ENCODE data around the gene ACOT8.

The ACOT8 gene

GRCh38 chr20:45848969-45849582 lies 8.1 kb downstream of the ACOT8 start:
- Histone ChIP-seq H3K27me3 (replicated peaks; ENCODE audit: control insufficient read depth, insufficient read depth, low read length) (no peaks in the 10 kb centered on the region), H3K9ac (ENCODE audit: low read length) (no peak overlapping the region), H3K4me3 (ENCODE audit: low read length) (no peak overlapping the region), H3K4me1 (ENCODE audit: control insufficient read depth, insufficient read depth, low read length) (no peaks in the 10 kb centered on the region), H3K9me3 (ENCODE audit: control insufficient read depth, low read length) (no peaks in the 10 kb centered on the region), H3K36me3 (ENCODE audit: control insufficient read depth, insufficient read depth, low read length, severe bottlenecking) (peaks cover 54% of the 10 kb centered on the region)
- no peak for DNase-seq (ENCODE audit: low read depth)

GRCh38 chr20:45848421-45848820 lies 8.8 kb downstream of the ACOT8 start:
- Histone ChIP-seq H3K4me3 (ENCODE audit: low read length) (no peak overlapping the region), H3K36me3 (ENCODE audit: control insufficient read depth, insufficient read depth, low read length, severe bottlenecking) (peaks cover 59% of the 10 kb centered on the region)

GRCh38 chr20:45845452-45845851 lies 11.7 kb downstream of the ACOT8 start:
- H3K27me3 ChIP-seq (replicated peaks; ENCODE audit: control insufficient read depth, insufficient read depth, low read length), result no peaks in the 10 kb centered on the region
- H3K9ac ChIP-seq (ENCODE audit: low read length), result no peak overlapping the region
- H3K4me3 ChIP-seq (ENCODE audit: low read length), result no peak overlapping the region
- no peaks in the 10 kb centered on the region for H3K9me3 ChIP-seq (ENCODE audit: control insufficient read depth, low read length)
- H3K4me1 ChIP-seq (ENCODE audit: control insufficient read depth, insufficient read depth, low read length), result peaks cover 30% of the 10 kb centered on the region
- no peak for DNase-seq (ENCODE audit: low read depth)
- H3K36me3 ChIP-seq (ENCODE audit: control insufficient read depth, insufficient read depth, low read length, severe bottlenecking), result peaks cover 71% of the 10 kb centered on the region

More at GRCh38 chr20:45848421-45848820, 8.8 kb downstream of the ACOT8 start:
- DNase-seq (ENCODE audit: low read depth), result no peak
- Histone ChIP-seq H3K27me3 (replicated peaks; ENCODE audit: control insufficient read depth, insufficient read depth, low read length) (no peaks in the 10 kb centered on the region), H3K4me1 (ENCODE audit: control insufficient read depth, insufficient read depth, low read length) (peaks cover 2% of the 10 kb centered on the region), H3K9ac (ENCODE audit: low read length) (no peak overlapping the region), H3K9me3 (ENCODE audit: control insufficient read depth, low read length) (no peaks in the 10 kb centered on the region)

- H3K9me3 ChIP-seq (ENCODE audit: control insufficient read depth, low read length), result no peaks in the 10 kb centered on the region
- no peak for DNase-seq (ENCODE audit: low read depth)
- no peak overlapping the region for H3K4me3 ChIP-seq (ENCODE audit: low read length)
- no peaks in the 10 kb centered on the region for H3K27me3 ChIP-seq (replicated peaks; ENCODE audit: control insufficient read depth, insufficient read depth, low read length)
- peaks cover 76% of the 10 kb centered on the region for H3K36me3 ChIP-seq (ENCODE audit: control insufficient read depth, insufficient read depth, low read length, severe bottlenecking)
- H3K4me1 ChIP-seq (ENCODE audit: control insufficient read depth, insufficient read depth, low read length), result peaks cover 30% of the 10 kb centered on the region
- H3K9ac ChIP-seq (ENCODE audit: low read length), result peak overlapping the region; percentile 39
Measured at GRCh38 chr20:45843506-45843905, 13.7 kb downstream of the ACOT8 start.

- no peak overlapping the region for H3K4me3 ChIP-seq (ENCODE audit: low read length)
- H3K9me3 ChIP-seq (ENCODE audit: control insufficient read depth, low read length), result no peaks in the 10 kb centered on the region
- H3K27me3 ChIP-seq (replicated peaks; ENCODE audit: control insufficient read depth, insufficient read depth, low read length), result no peaks in the 10 kb centered on the region
- peaks cover 32% of the 10 kb centered on the region for H3K4me1 ChIP-seq (ENCODE audit: control insufficient read depth, insufficient read depth, low read length)
- peak; percentile 23 for DNase-seq (ENCODE audit: low read depth)
- peak overlapping the region; percentile 39 for H3K9ac ChIP-seq (ENCODE audit: low read length)
- H3K36me3 ChIP-seq (ENCODE audit: control insufficient read depth, insufficient read depth, low read length, severe bottlenecking), result peaks cover 78% of the 10 kb centered on the region
Measured at GRCh38 chr20:45842169-45842812, 14.9 kb downstream of the ACOT8 start.

GRCh38 chr20:45841407-45842129 lies 15.6 kb downstream of the ACOT8 start:
- DNase-seq (ENCODE audit: low read depth), result no peak
- H3K9me3 ChIP-seq (ENCODE audit: control insufficient read depth, low read length), result no peaks in the 10 kb centered on the region
- peaks cover 78% of the 10 kb centered on the region for H3K36me3 ChIP-seq (ENCODE audit: control insufficient read depth, insufficient read depth, low read length, severe bottlenecking)
- H3K4me1 ChIP-seq (ENCODE audit: control insufficient read depth, insufficient read depth, low read length), result peaks cover 40% of the 10 kb centered on the region
- no peaks in the 10 kb centered on the region for H3K27me3 ChIP-seq (replicated peaks; ENCODE audit: control insufficient read depth, insufficient read depth, low read length)
- peak overlapping the region; percentile 27 for H3K9ac ChIP-seq (ENCODE audit: low read length)
- no peak overlapping the region for H3K4me3 ChIP-seq (ENCODE audit: low read length)

GRCh38 chr20:45840700-45841198 lies 16.4 kb downstream of the ACOT8 start:
- peak overlapping the region; percentile 27 for H3K9ac ChIP-seq (ENCODE audit: low read length)
- no peaks in the 10 kb centered on the region for H3K27me3 ChIP-seq (replicated peaks; ENCODE audit: control insufficient read depth, insufficient read depth, low read length)
- H3K36me3 ChIP-seq (ENCODE audit: control insufficient read depth, insufficient read depth, low read length, severe bottlenecking), result peaks cover 72% of the 10 kb centered on the region
- H3K4me1 ChIP-seq (ENCODE audit: control insufficient read depth, insufficient read depth, low read length), result peaks cover 42% of the 10 kb centered on the region
- no peak overlapping the region for H3K4me3 ChIP-seq (ENCODE audit: low read length)
- H3K9me3 ChIP-seq (ENCODE audit: control insufficient read depth, low read length), result no peaks in the 10 kb centered on the region
- no peak for DNase-seq (ENCODE audit: low read depth)

- Histone ChIP-seq H3K36me3 (ENCODE audit: control insufficient read depth, insufficient read depth, low read length, severe bottlenecking) (peaks cover 40% of the 10 kb centered on the region), H3K27me3 (replicated peaks; ENCODE audit: control insufficient read depth, insufficient read depth, low read length) (no peaks in the 10 kb centered on the region), H3K4me1 (ENCODE audit: control insufficient read depth, insufficient read depth, low read length) (peaks cover 46% of the 10 kb centered on the region), H3K9ac (ENCODE audit: low read length) (peak overlapping the region; percentile 54), H3K4me3 (ENCODE audit: low read length) (peak overlapping the region; percentile 91), H3K9me3 (ENCODE audit: control insufficient read depth, low read length) (no peaks in the 10 kb centered on the region)
- no peak for DNase-seq (ENCODE audit: low read depth)
Measured at GRCh38 chr20:45836841-45837240, 20.4 kb downstream of the ACOT8 start.

GRCh38 chr20:45835825-45836224 lies 21.4 kb downstream of the ACOT8 start:
- Histone ChIP-seq H3K27me3 (replicated peaks; ENCODE audit: control insufficient read depth, insufficient read depth, low read length) (no peaks in the 10 kb centered on the region), H3K4me3 (ENCODE audit: low read length) (peak overlapping the region; percentile 91)
- peak; percentile 54 for DNase-seq (ENCODE audit: low read depth)

GRCh38 chr20:45835329-45835765 lies 21.8 kb downstream of the ACOT8 start:
- DNase-seq (ENCODE audit: low read depth), result no peak
- H3K9ac ChIP-seq (ENCODE audit: low read length), result peak overlapping the region; percentile 97
- peak overlapping the region; percentile 91 for H3K4me3 ChIP-seq (ENCODE audit: low read length)
- no peaks in the 10 kb centered on the region for H3K27me3 ChIP-seq (replicated peaks; ENCODE audit: control insufficient read depth, insufficient read depth, low read length)
- H3K9me3 ChIP-seq (ENCODE audit: control insufficient read depth, low read length), result no peaks in the 10 kb centered on the region
- peaks cover 25% of the 10 kb centered on the region for H3K36me3 ChIP-seq (ENCODE audit: control insufficient read depth, insufficient read depth, low read length, severe bottlenecking)
- peaks cover 34% of the 10 kb centered on the region for H3K4me1 ChIP-seq (ENCODE audit: control insufficient read depth, insufficient read depth, low read length)

More at GRCh38 chr20:45835825-45836224, 21.4 kb downstream of the ACOT8 start:
- Histone ChIP-seq H3K9ac (ENCODE audit: low read length) (peak overlapping the region; percentile 97), H3K36me3 (ENCODE audit: control insufficient read depth, insufficient read depth, low read length, severe bottlenecking) (peaks cover 30% of the 10 kb centered on the region), H3K4me1 (ENCODE audit: control insufficient read depth, insufficient read depth, low read length) (peaks cover 36% of the 10 kb centered on the region), H3K9me3 (ENCODE audit: control insufficient read depth, low read length) (no peaks in the 10 kb centered on the region)

- Histone ChIP-seq H3K36me3 (ENCODE audit: control insufficient read depth, insufficient read depth, low read length, severe bottlenecking) (peaks cover 20% of the 10 kb centered on the region), H3K27me3 (replicated peaks; ENCODE audit: control insufficient read depth, insufficient read depth, low read length) (no peaks in the 10 kb centered on the region), H3K9ac (ENCODE audit: low read length) (peak overlapping the region; percentile 97), H3K4me1 (ENCODE audit: control insufficient read depth, insufficient read depth, low read length) (peaks cover 34% of the 10 kb centered on the region), H3K9me3 (ENCODE audit: control insufficient read depth, low read length) (no peaks in the 10 kb centered on the region), H3K4me3 (ENCODE audit: low read length) (peak overlapping the region; percentile 91)
- no peak for DNase-seq (ENCODE audit: low read depth)
Measured at GRCh38 chr20:45834797-45835161, 22.4 kb downstream of the ACOT8 start.

All from adipocyte (in vitro differentiated cells).